ENCODE measurements around the gene GARIN5B.
"Not testable (repeated sequence)": the region's sequence is repeated elsewhere in the genome, so short reads cannot be mapped to it uniquely, and the experiment has no call there.

The GARIN5B gene

GRCh38 chr19:55339889-55340783, 22.9 kb downstream of the GARIN5B start:
- H3K9me3 Mint-ChIP-seq = no peaks in the 10 kb centered on the region
- H3K27ac Mint-ChIP-seq = peak overlapping the region; percentile 95
- H3K36me3 Mint-ChIP-seq (ENCODE audit: low read depth) = peaks cover 5% of the 10 kb centered on the region
- peaks cover 11% of the 10 kb centered on the region for H3K27me3 Mint-ChIP-seq (ENCODE audit: low read depth)
- H3K4me3 Mint-ChIP-seq = peak overlapping the region; percentile 94
- H3K4me1 Mint-ChIP-seq (ENCODE audit: low read depth) = peaks cover 14% of the 10 kb centered on the region

DNA sequence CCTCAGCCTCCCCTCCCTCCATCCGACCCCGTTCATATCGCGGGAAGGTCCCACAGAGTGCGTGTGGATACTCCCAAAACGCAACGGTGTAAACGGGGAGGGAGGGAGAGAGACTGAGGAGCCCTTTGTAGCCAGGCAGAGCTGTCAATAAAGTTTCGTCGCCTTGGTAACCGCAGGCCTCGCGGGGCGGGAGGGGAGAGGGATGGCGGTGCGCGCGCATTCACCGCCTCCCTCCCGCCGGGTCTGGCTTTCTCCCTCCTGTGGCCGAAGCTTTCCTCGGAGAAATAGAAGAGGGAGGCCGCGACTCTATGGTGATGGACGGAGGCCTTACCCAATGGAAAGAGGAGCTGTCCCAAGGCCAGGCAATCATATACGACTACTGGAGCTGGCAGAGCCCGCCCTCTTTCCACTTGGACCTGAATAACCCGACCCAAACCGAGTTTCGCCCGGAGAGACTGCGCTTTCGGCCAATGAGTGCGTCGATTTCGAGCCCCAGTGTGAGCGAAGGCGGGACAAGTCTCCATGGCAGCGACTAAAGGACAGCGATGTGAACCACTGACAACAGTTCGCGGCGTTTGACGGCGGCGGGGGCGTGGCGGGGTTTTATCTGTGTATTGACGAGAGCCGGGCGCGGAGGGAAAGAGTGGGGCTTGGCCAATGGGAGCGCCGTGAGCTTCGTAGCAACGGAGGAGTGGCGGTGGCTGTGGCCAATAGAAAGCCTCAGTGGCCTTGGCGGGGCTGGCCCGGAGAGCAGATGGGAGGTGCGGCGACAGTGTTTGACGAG, 23.8 kb downstream of the GARIN5B start, which contains the start of gene KMT5C:
Gene KMT5C (plus strand): TSS at position 772 of the 784 bp plus-strand sequence. CDS start 2,061 bp downstream, outside the sequence.
- peaks cover 11% of the 10 kb centered on the region for H3K27me3 Mint-ChIP-seq (ENCODE audit: low read depth)
- peaks cover 14% of the 10 kb centered on the region for H3K4me1 Mint-ChIP-seq (ENCODE audit: low read depth)
- H3K27ac Mint-ChIP-seq = peak within 1 kb of the TSS; percentile 95
- H3K9me3 Mint-ChIP-seq = no peaks in the 10 kb centered on the region
- H3K4me3 Mint-ChIP-seq = peak within 1 kb of the TSS; percentile 94
- peaks cover 5% of the 10 kb centered on the region for H3K36me3 Mint-ChIP-seq (ENCODE audit: low read depth)

DNA sequence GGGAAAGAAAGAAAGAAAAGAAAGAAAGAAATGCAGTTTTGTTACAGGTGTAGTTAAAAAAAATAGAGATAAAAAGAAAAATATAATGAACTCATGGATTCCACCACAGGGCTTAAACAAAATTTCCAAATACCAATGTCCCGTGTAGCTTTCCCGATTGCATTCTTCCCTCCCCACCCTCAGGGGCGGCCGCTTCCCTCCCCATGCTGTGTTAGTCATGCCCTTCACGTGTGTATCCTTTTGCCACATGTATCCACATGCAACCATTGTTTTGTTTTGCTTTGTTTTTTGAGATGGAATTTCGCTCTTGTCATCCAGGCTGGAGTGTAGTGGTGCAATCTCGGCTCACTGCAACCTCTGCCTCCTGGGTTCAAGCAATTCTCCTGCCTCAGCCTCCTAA, 27.0 kb downstream of the GARIN5B start:
- H3K9me3 Mint-ChIP-seq = no peaks in the 10 kb centered on the region
- H3K27me3 Mint-ChIP-seq (ENCODE audit: low read depth) = peaks cover 11% of the 10 kb centered on the region

GRCh38 chr19:55333870-55334269, 29.2 kb downstream of the GARIN5B start:
- Mint-ChIP-seq H3K27me3 (ENCODE audit: low read depth) (peaks cover 11% of the 10 kb centered on the region), H3K36me3 (ENCODE audit: low read depth) (no peaks in the 10 kb centered on the region), H3K9me3 (no peaks in the 10 kb centered on the region), H3K27ac (no peak overlapping the region), H3K4me1 (ENCODE audit: low read depth) (peaks cover 6% of the 10 kb centered on the region), H3K4me3 (no peak overlapping the region)

More for the DNA sequence above, 27.0 kb downstream of the GARIN5B start:
- no peaks in the 10 kb centered on the region for H3K36me3 Mint-ChIP-seq (ENCODE audit: low read depth)
- no peak overlapping the region for H3K4me3 Mint-ChIP-seq
- H3K4me1 Mint-ChIP-seq (ENCODE audit: low read depth) = peaks cover 10% of the 10 kb centered on the region
- no peak overlapping the region for H3K27ac Mint-ChIP-seq

GRCh38 chr19:55329791-55330190, 33.3 kb downstream of the GARIN5B start:
- not testable (repeated sequence) for H3K9me3 Mint-ChIP-seq; H3K36me3 Mint-ChIP-seq (ENCODE audit: low read depth); H3K27ac Mint-ChIP-seq; H3K4me1 Mint-ChIP-seq (ENCODE audit: low read depth); H3K27me3 Mint-ChIP-seq (ENCODE audit: low read depth); H3K4me3 Mint-ChIP-seq

DNA sequence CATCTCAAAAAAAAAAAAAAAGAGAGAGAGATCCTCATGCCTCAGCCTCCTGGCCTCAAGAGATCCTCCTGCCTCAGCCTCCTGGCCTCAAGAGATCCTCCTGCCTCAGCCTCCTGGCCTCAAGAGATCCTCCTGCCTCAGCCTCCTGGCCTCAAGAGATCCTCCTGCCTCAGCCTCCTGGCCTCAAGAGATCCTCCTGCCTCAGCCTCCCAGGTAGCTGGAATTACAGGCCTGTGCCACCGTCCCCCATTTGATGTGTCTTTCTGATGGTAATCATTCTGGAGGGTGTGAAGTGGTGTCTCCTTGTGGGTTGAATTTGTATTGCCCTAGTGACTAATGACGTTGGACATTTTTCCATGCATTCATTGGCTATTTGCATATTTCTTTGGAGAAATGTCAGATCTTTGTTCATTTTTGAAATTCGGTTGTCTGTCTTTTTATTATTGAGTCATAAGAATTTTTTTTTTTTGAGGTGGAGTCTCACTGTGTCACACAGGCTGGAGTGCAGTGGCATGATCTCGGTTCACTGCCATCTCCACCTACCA, 34.2 kb downstream of the GARIN5B start:
- H3K27ac Mint-ChIP-seq; H3K36me3 Mint-ChIP-seq (ENCODE audit: low read depth); H3K27me3 Mint-ChIP-seq (ENCODE audit: low read depth); H3K4me3 Mint-ChIP-seq; H3K4me1 Mint-ChIP-seq (ENCODE audit: low read depth); H3K9me3 Mint-ChIP-seq: not testable (repeated sequence)

DNA sequence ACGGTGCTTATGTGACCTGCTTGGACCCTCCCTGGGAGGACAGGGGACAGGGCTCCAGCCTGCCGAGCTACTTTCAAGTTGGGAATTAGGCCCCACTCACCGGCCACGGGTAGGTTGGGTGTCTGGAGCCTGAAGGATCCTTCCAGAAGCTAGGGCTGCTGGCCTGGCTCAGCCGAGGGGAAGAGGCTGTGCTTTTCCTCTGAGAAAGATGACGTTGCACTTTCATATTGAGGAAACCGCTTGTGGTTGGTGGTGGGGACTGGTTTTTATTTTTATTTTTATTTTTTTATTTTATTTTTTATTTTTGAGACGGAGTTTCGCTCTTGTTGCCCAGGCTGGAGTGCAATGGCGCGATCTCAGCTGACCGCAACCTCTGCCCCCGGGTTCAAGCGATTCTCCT, 37.9 kb downstream of the GARIN5B start, which contains the start of gene TMEM150B:
Gene TMEM150B (minus strand): TSS at position 170 of the 400 bp plus-strand sequence. CDS start 4,305 bp downstream, outside the sequence.
- no peaks in the 10 kb centered on the region for H3K36me3 Mint-ChIP-seq (ENCODE audit: low read depth)
- H3K27ac Mint-ChIP-seq = no peak within 1 kb of the TSS
- H3K4me3 Mint-ChIP-seq = no peak within 1 kb of the TSS

DNA sequence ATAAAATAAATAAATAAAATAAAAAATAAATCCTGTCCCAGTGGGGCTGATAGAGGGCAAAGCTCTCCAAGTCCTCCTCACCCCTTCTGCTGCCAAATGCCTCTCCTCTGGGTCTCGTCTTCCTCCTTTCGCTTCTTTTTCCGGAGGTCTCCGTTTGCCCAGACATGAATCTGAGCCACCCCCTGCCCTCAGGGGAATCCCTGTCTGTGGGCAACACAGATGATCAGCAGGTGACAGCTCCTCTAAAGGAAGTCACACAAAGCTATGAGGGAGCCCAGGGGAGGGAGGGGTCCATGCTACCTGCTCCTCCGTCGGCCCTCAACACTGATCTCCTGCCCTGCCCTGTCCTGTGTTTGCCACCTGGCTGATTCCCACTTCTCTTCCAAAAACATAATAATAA, 38.4 kb downstream of the GARIN5B start:
- Mint-ChIP-seq H3K4me1 (ENCODE audit: low read depth) (peaks cover 7% of the 10 kb centered on the region), H3K4me3 (no peak overlapping the region), H3K27ac (no peak overlapping the region), H3K9me3 (no peaks in the 10 kb centered on the region), H3K27me3 (ENCODE audit: low read depth) (peaks cover 13% of the 10 kb centered on the region), H3K36me3 (ENCODE audit: low read depth) (no peaks in the 10 kb centered on the region)

More for the DNA sequence above, 37.9 kb downstream of the GARIN5B start, which contains the start of gene TMEM150B:
- Mint-ChIP-seq H3K9me3 (no peaks in the 10 kb centered on the region), H3K4me1 (ENCODE audit: low read depth) (peaks cover 7% of the 10 kb centered on the region), H3K27me3 (ENCODE audit: low read depth) (peaks cover 13% of the 10 kb centered on the region)

DNA sequence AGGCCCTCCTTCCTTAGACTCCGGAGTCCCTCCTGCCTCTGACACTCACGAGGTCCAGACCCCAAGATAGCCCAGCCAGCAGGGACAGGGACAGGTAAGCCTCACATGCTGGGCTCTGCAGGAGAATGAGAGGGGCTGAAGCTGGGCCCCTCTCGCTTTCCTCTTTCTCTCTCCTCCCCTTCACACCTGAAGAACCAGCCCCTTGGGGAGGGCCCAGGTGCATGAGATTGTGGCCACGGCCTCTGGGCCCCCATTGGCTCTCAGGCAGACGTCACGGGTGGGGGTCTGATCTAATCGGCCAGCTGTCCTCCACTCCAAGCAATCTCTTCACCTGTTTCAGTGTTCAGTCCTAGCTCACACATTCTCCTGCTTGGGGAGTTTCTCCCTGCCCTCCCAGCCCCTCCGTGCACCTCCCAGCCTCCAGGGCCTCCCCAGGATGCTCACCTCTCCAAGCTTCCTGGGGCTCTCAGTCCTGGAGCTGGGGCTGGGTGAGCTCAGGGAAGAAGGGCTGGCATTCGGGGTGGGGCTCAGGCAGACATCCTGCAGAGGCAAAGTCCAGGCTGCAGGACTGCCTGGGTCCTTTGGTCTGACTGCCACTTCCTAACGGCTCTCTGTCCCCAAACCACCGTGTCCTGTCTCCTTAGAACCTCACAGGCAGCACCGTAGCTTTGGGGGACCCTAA, 40.7 kb downstream of the GARIN5B start:
- Mint-ChIP-seq H3K4me3 (no peak overlapping the region), H3K9me3 (no peaks in the 10 kb centered on the region), H3K4me1 (ENCODE audit: low read depth) (peaks cover 7% of the 10 kb centered on the region), H3K36me3 (ENCODE audit: low read depth) (no peaks in the 10 kb centered on the region), H3K27me3 (ENCODE audit: low read depth) (peaks cover 9% of the 10 kb centered on the region), H3K27ac (no peak overlapping the region)

DNA sequence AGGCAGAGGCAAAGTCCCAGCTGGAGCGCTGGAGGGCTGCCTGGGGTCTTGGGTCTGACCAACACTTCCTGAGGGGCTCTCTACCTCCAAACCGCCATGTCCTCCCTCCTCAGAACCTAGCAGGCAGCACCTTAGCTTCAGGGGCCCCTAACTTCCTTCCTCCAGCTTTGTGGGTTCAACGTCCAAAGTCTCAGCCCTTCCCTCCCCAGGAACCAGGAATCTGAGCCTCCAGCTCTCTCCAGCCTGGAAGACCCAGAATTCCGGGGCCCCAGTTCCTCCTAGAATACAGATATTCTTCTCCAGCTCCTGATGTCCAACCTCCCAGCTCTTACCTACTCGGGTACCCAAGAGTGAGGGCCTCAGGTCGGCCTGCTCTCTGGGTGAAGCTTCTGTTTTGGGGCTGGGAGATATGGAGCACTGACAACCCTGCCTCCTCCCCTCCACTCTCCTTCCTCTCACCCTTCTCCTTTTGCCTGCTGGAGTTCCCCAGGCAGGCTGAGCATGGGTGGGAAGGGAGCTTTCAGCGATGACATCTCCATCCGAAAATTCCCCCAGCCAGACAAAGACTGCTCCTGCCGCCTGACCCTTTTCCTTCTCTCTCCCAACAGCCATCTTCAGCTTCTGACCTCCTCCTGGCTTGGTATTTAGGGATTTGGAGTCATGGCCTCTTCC, 41.5 kb downstream of the GARIN5B start:
- Mint-ChIP-seq H3K4me3 (no peak overlapping the region), H3K27ac (no peak overlapping the region), H3K36me3 (ENCODE audit: low read depth) (no peaks in the 10 kb centered on the region), H3K4me1 (ENCODE audit: low read depth) (peaks cover 7% of the 10 kb centered on the region), H3K9me3 (no peaks in the 10 kb centered on the region), H3K27me3 (ENCODE audit: low read depth) (peaks cover 9% of the 10 kb centered on the region)

GRCh38 chr19:55320844-55321419, 42.1 kb downstream of the GARIN5B start:
- H3K27me3 Mint-ChIP-seq (ENCODE audit: low read depth) = peaks cover 9% of the 10 kb centered on the region
- H3K27ac Mint-ChIP-seq = no peak overlapping the region
- no peak overlapping the region for H3K4me3 Mint-ChIP-seq

GRCh38 chr19:55319785-55320184, 43.3 kb downstream of the GARIN5B start:
- Mint-ChIP-seq H3K27me3 (ENCODE audit: low read depth) (peaks cover 9% of the 10 kb centered on the region), H3K9me3 (no peaks in the 10 kb centered on the region), H3K36me3 (ENCODE audit: low read depth) (no peaks in the 10 kb centered on the region), H3K27ac (no peak overlapping the region), H3K4me3 (no peak overlapping the region), H3K4me1 (ENCODE audit: low read depth) (peaks cover 4% of the 10 kb centered on the region)

More at GRCh38 chr19:55320844-55321419, 42.1 kb downstream of the GARIN5B start:
- H3K9me3 Mint-ChIP-seq = no peaks in the 10 kb centered on the region
- H3K4me1 Mint-ChIP-seq (ENCODE audit: low read depth) = peaks cover 7% of the 10 kb centered on the region
- H3K36me3 Mint-ChIP-seq (ENCODE audit: low read depth) = no peaks in the 10 kb centered on the region

GRCh38 chr19:55316646-55317045, 46.4 kb downstream of the GARIN5B start:
- H3K9me3 Mint-ChIP-seq = no peaks in the 10 kb centered on the region
- peaks cover under 1% of the 10 kb centered on the region for H3K27me3 Mint-ChIP-seq (ENCODE audit: low read depth)
- no peaks in the 10 kb centered on the region for H3K36me3 Mint-ChIP-seq (ENCODE audit: low read depth)
- H3K27ac Mint-ChIP-seq = no peak overlapping the region
- H3K4me3 Mint-ChIP-seq = no peak overlapping the region
- H3K4me1 Mint-ChIP-seq (ENCODE audit: low read depth) = no peaks in the 10 kb centered on the region
